Measurements from ENCODE around the gene OXLD1. TPM values are rescaled to one million over a fixed set of nuclear protein-coding genes. Genes with fewer than 3 reads are reported as not detected.
A peak's percentile ranks its signal among the peaks of the same experiment; 100 is the strongest.

Gene OXLD1
- total and polyA plus RNA-seq, 2 experiments from 2014 or later = 48.5 to 49.3 TPM

GRCh38 chr17:81700353-81701287, 34.2 kb upstream of the OXLD1 start:
- Histone ChIP-seq H3K4me1 (ENCODE audit: insufficient read depth) (peaks cover 14% of the 10 kb centered on the region; the same call in 1 of the 2 replicates), H3K27ac (0 out of 2 replicates have a peak overlapping the region, but pooled peaks have one; percentile 96), H3K9me2 (ENCODE audit: insufficient read depth) (no peaks in the 10 kb centered on the region), H2AFZ (no peak overlapping the region), H3K27me3 (replicated peaks; ENCODE audit: insufficient read depth) (no peaks in the 10 kb centered on the region), H3K9me3 (ENCODE audit: low read depth) (no peaks in the 10 kb centered on the region), H3F3A (ENCODE audit: insufficient read depth) (peaks cover 12% of the 10 kb centered on the region; the same call in 1 of the 2 replicates), H3K79me2 (ENCODE audit: insufficient read depth) (peaks cover 87% of the 10 kb centered on the region), H3K4me3 (no peak overlapping the region), H3K4me2 (ENCODE audit: unreplicated experiment) (no peak overlapping the region), H4K20me1 (ENCODE audit: insufficient read depth) (no peaks in the 10 kb centered on the region), H3K9ac (peak overlapping the region; percentile 98), H3K36me3 (ENCODE audit: low read depth) (peaks cover 7% of the 10 kb centered on the region; the same call in 1 of the 2 replicates)
- no peak for TF ChIP-seq EZH2 (IDR thresholded peaks at IDR 0.05; ENCODE audit: insufficient read depth, poor library complexity, severe bottlenecking)
- TF ChIP-seq EZH2phosphoT487 (IDR thresholded peaks at IDR 0.05; ENCODE audit: insufficient read depth, low read depth) = no peak
- in situ Hi-C loops (cut with MboI) = no loop called here
- no peak for DNase-seq
- 79 to 83% methylated on average over 24 to 25 of the region's 25 CpGs for WGBS, 2 experiments (ENCODE audit: low coverage in 1 of 2, low lambda C conversion rate in 2 of 2, missing lambda C conversion rate in 2 of 2)

- WGBS, 2 experiments (ENCODE audit: low coverage in 1 of 2, low lambda C conversion rate in 2 of 2, missing lambda C conversion rate in 2 of 2) = 83 to 87% methylated on average over 25 of the region's 25 CpGs
- Histone ChIP-seq H3K4me1 (ENCODE audit: insufficient read depth) (peaks cover 8% of the 10 kb centered on the region; the same call in 1 of the 2 replicates), H2AFZ (no peak overlapping the region), H3K9ac (no peak overlapping the region), H3K36me3 (ENCODE audit: low read depth) (peaks cover 7% of the 10 kb centered on the region; the same call in 1 of the 2 replicates), H3K9me2 (ENCODE audit: insufficient read depth) (no peaks in the 10 kb centered on the region), H4K20me1 (ENCODE audit: insufficient read depth) (no peaks in the 10 kb centered on the region), H3F3A (ENCODE audit: insufficient read depth) (peaks cover 9% of the 10 kb centered on the region; the same call in 1 of the 2 replicates), H3K27me3 (replicated peaks; ENCODE audit: insufficient read depth) (no peaks in the 10 kb centered on the region), H3K9me3 (ENCODE audit: low read depth) (no peaks in the 10 kb centered on the region), H3K79me2 (ENCODE audit: insufficient read depth) (peaks cover 94% of the 10 kb centered on the region), H3K4me2 (ENCODE audit: unreplicated experiment) (no peak overlapping the region), H3K4me3 (no peak overlapping the region), H3K27ac (no peak overlapping the region)
- no peak for DNase-seq
- in situ Hi-C loops (cut with MboI) = no loop called here
- TF ChIP-seq EZH2 (IDR thresholded peaks at IDR 0.05; ENCODE audit: insufficient read depth, poor library complexity, severe bottlenecking) = no peak
- no peak for TF ChIP-seq EZH2phosphoT487 (IDR thresholded peaks at IDR 0.05; ENCODE audit: insufficient read depth, low read depth)
These were observed 31.0 kb upstream of the OXLD1 start for GRCh38 chr17:81697261-81698044.

DNA sequence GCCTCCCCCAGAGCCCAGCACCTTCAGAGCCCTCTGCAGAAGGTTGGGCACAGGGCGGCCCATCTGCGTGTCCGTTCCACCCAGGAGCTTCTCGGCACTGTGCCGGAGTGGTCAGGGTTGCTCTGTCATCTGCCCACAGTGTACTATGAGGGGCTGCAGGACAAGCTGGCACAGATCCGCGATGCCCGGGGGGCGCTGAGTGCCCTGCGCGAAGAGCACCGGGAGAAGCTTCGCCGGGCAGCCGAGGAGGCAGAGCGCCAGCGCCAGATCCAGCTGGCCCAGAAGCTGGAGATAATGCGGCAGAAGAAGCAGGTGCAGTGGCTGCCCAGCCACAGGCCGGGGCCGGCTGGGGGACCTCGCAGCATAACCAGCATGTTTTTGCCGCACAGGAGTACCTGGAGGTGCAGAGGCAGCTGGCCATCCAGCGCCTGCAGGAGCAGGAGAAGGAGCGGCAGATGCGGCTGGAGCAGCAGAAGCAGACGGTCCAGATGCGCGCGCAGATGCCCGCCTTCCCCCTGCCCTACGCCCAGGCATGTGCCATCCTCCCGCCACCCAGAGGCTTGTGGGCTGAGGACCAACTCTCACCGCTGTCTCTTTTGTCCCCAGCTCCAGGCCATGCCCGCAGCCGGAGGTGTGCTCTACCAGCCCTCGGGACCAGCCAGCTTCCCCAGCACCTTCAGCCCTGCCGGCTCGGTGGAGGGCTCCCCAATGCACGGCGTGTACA, 30.0 kb upstream of the OXLD1 start:
- Histone ChIP-seq H3K4me3 (no peak overlapping the region), H4K20me1 (ENCODE audit: insufficient read depth) (no peaks in the 10 kb centered on the region), H3K27ac (no peak overlapping the region), H3K27me3 (replicated peaks; ENCODE audit: insufficient read depth) (no peaks in the 10 kb centered on the region), H2AFZ (no peak overlapping the region), H3K9ac (no peak overlapping the region), H3F3A (ENCODE audit: insufficient read depth) (peaks cover 5% of the 10 kb centered on the region; the same call in 1 of the 2 replicates), H3K4me2 (ENCODE audit: unreplicated experiment) (no peak overlapping the region), H3K36me3 (ENCODE audit: low read depth) (peaks cover 17% of the 10 kb centered on the region; the same call in 1 of the 2 replicates), H3K4me1 (ENCODE audit: insufficient read depth) (no peaks in the 10 kb centered on the region), H3K79me2 (ENCODE audit: insufficient read depth) (peaks cover 95% of the 10 kb centered on the region), H3K9me2 (ENCODE audit: insufficient read depth) (no peaks in the 10 kb centered on the region), H3K9me3 (ENCODE audit: low read depth) (no peaks in the 10 kb centered on the region)
- WGBS, 2 experiments (ENCODE audit: low coverage in 1 of 2, low lambda C conversion rate in 2 of 2, missing lambda C conversion rate in 2 of 2) = 93 to 95% methylated on average over 39 to 40 of the region's 40 CpGs
- TF ChIP-seq EZH2phosphoT487 (IDR thresholded peaks at IDR 0.05; ENCODE audit: insufficient read depth, low read depth) (no peak), EZH2 (IDR thresholded peaks at IDR 0.05; ENCODE audit: insufficient read depth, poor library complexity, severe bottlenecking) (no peak)
- in situ Hi-C loops (cut with MboI) = no loop called here
- no peak for DNase-seq

- Histone ChIP-seq H3K36me3 (ENCODE audit: low read depth) (peaks cover 18% of the 10 kb centered on the region; the same call in 1 of the 2 replicates), H4K20me1 (ENCODE audit: insufficient read depth) (no peaks in the 10 kb centered on the region), H3K27me3 (replicated peaks; ENCODE audit: insufficient read depth) (no peaks in the 10 kb centered on the region), H3K4me1 (ENCODE audit: insufficient read depth) (no peaks in the 10 kb centered on the region), H3K9ac (no peak overlapping the region), H3K9me2 (ENCODE audit: insufficient read depth) (no peaks in the 10 kb centered on the region), H3K4me3 (no peak overlapping the region), H2AFZ (no peak overlapping the region), H3K4me2 (ENCODE audit: unreplicated experiment) (no peak overlapping the region), H3K9me3 (ENCODE audit: low read depth) (no peaks in the 10 kb centered on the region), H3K27ac (no peak overlapping the region), H3F3A (ENCODE audit: insufficient read depth) (peaks cover 5% of the 10 kb centered on the region; the same call in 1 of the 2 replicates), H3K79me2 (ENCODE audit: insufficient read depth) (peaks cover 95% of the 10 kb centered on the region)
- WGBS, 2 experiments (ENCODE audit: low coverage in 1 of 2, low lambda C conversion rate in 2 of 2, missing lambda C conversion rate in 2 of 2) = 95% methylated on average over 17 to 22 of the region's 22 CpGs
- TF ChIP-seq EZH2 (IDR thresholded peaks at IDR 0.05; ENCODE audit: insufficient read depth, poor library complexity, severe bottlenecking) (no peak), EZH2phosphoT487 (IDR thresholded peaks at IDR 0.05; ENCODE audit: insufficient read depth, low read depth) (no peak)
- in situ Hi-C loops (cut with MboI) = no loop called here
- DNase-seq = no peak
These were observed 29.4 kb upstream of the OXLD1 start for GRCh38 chr17:81695801-81696200.
